HG03135 (cell line): ENCODE results near the gene HSP90AB1.

Experiments
- ATAC-seq: cut with Tn5 transposase; IDR thresholded peaks from one replicate; pipeline ENCODE4 v1.9.1; 2021; ENCODE audit warnings: mild to moderate bottlenecking, moderate library complexity; ENCODE audit not compliant: unreplicated experiment

HSP90AB1 gene

GRCh38 chr6:44278774-44279697, 32.1 kb downstream of the HSP90AB1 start:
- no peak for ATAC-seq

DNA sequence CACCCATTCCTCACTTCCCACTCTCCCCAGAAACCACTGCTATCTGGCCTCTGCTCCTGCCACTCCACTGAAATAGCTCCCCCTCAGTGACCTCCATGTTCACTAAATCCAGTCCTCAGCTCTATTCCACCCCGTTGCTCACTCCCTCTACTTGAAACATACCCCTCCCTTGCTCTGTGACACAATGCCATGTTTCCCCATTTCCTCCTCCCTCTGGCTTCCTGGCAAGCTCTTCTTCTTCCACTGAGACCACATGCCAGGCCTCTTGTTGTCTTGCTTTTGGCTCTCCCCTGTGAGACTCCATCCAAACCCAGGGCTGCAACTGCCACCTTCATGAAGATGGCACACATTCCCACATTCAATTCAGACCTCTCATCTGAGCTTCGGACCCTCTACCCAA, 37.2 kb downstream of the HSP90AB1 start:
- no peak for ATAC-seq

DNA sequence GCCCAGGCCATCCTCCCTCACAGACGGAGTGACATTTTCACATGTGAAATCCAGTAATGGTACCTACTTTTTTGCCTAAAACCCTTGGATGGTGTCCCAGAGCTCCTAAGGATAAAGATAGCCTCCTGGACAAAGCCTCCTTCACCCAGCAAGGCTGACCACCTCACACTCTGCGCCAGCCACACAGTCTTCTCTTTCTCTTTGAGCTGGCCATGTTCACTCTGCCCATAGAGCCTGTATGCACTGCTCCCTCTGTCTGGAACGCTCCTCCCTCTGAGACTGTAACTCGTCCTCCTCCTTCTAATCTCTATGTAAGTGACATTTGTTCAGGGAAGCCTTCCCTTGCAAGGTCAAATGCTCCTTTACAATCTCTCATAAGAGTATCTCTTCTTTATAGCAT, 38.0 kb downstream of the HSP90AB1 start:
- no peak for ATAC-seq

GRCh38 chr6:44285552-44286284, 38.8 kb downstream of the HSP90AB1 start:
- ATAC-seq: no peak

GRCh38 chr6:44286285-44286565, 39.3 kb downstream of the HSP90AB1 start:
- ATAC-seq: no peak

DNA sequence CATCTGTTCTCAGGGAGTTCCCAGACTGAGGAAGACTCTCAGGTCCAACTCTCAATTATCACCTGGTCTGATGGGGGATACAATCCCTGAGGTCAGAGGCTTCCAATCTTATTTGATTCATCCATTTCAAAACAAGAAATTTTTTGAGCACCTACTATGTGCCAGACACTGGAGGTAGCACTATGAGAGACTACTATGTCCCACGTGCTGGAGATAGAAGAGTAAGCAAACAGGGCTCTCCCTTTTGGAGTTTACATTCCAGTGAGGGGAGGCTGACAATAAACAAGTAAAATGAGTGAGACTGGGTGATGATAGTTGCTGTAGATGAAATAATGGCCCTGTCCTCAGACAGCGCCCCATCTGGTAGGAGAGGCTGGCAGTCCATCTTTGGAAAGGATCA, 39.8 kb downstream of the HSP90AB1 start:
- no peak for ATAC-seq

- ATAC-seq: no peak
These were observed 42.9 kb downstream of the HSP90AB1 start for GRCh38 chr6:44289726-44290260.

- ATAC-seq: no peak
These were observed 44.9 kb downstream of the HSP90AB1 start for GRCh38 chr6:44291841-44292240.

GRCh38 chr6:44292661-44293365, 45.9 kb downstream of the HSP90AB1 start:
- no peak for ATAC-seq

GRCh38 chr6:44294832-44295791, 48.2 kb downstream of the HSP90AB1 start:
- ATAC-seq: no peak

DNA sequence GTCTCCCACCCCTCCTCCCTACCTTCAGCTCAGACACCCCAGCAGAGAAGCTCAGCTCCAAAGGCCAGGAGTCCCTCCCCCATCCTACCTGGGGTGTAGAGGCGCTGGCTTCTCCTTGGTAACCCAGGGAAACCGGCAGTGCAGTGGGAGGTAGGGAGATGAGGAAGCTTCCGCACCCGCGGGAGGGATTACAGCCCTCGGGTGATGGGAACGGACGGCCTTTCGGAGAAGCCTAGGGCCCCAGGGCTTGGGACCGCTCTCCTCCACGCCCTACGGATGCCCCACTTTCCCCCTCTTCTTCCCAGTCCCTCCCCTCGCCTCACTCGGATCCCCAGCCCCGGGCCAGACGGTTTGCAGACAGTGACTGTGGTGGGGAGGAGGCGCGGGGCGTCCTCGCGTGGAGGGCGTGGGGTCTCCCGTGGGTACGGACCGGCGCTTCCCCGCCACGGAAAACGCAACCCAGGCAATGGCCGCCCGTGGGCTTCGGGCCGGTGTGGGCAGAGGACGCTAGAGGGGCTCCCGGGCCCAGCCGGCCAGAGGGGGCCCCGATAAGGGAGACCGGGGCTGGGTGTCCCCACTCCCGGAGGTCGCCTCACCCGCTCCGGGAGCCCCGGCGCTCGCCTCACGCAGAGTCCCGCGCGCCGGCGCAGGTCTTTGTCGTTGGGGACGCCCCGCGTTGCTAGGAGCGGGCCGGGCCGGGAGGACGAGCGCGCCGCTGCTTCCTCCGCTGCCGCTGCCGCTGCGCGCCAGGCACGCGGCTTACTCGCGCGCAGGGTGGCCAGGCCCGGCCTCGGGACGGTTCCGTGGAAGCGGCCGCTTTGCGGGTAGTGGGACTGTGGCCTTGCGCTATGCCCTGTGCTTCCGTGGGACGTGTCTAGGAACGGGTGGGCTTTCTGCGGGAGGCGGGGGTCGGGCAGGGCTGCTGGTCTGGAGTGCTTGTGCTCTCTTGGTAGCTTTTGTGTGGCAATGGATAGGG, 50.5 kb downstream of the HSP90AB1 start:
- no peak for ATAC-seq

DNA sequence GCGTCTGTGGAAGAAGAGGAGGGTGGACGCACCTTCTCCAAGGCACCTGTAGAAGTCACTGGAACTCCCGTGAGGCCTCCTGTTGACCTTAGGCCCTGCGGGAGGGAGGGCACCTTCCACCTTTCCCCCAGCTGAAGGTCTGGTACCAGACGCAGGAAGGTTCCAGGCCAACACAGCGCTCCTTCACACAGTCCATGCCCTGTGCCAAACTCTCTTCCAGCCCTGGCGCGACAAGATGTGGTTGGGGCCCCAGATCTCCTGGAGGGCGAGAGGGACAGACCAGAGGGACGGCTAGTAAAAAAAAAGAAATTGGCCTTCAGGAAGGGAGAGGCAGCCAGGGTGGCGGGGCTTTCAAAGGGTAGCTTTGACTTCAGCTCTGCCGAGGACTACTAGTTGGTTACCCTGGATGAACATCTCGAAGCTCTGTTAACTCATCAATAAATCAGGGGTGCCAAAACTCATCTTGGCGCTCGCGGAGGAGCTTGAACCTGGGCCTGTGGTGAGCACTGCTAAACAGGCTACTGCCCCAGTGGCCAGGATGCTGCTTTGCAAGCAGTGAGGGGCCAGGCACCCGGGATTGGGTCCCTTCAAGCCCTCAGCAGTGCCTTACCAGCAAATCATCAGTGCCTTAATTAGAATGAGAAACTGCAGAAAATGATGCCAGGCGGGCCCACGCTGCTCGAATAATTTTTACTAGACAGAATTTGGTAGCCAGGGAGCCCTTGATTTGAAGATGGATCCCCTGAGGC, 51.3 kb downstream of the HSP90AB1 start:
- no peak for ATAC-seq

DNA sequence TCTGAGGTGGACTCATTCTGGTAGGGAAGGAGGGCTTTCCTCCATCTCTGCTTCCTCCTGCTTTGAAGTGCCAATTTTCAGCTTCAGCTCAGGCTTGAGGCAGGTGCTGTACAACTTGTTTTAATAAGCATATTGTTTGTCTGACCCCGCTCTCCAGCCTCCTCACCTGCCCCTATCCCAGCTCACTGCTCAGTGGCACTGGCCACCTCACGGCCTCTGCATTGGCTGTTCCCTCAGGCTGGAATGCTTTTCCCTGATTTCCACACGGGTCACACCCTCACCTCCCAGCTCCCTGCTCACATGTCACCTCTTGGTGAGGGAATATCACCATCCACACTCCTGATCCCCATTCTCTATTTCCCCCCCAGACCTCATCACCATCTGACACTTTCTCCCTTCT, 52.0 kb downstream of the HSP90AB1 start:
- no peak for ATAC-seq

GRCh38 chr6:44300292-44300823, 53.5 kb downstream of the HSP90AB1 start:
- ATAC-seq: no peak

GRCh38 chr6:44301106-44301505, 54.2 kb downstream of the HSP90AB1 start:
- no peak for ATAC-seq

- ATAC-seq: no peak
These were observed 55.1 kb downstream of the HSP90AB1 start for GRCh38 chr6:44301782-44302564.

DNA sequence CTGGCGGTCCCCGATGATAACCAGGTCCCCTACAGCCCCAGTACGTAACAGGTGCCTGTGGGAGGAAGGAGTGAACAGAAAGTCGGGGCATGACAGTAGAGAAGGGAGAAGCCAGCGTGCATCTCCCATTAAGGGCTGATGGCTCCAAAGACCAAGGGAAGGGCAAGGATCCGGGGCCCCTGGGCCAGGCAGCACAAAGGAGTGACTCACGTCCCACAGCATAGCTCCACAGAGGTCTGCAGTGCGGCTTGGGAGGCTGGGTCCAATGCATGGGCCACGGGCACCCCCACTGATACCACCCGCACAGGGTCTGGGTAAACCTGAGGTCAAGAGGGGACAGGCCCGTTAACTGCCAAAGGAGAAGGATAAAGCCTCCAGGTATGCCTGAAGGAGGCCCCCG, 56.0 kb downstream of the HSP90AB1 start:
- ATAC-seq: no peak
